ENCODE results near the gene ENAM. TPM values are rescaled to one million over a fixed set of nuclear protein-coding genes. Genes with fewer than 3 reads are reported as not detected.
"Not testable (repeated sequence)": the region's sequence is repeated elsewhere in the genome, so short reads cannot be mapped to it uniquely, and the experiment has no call there.

Gene ENAM
- total RNA-seq, 6 experiments from 2014 or later = 0.07 to 0.86 (median 0.62) TPM

- no peak overlapping the region for H3K27ac ChIP-seq
- H3K4me1 ChIP-seq = no peaks in the 10 kb centered on the region
- intact Hi-C loops (cut with DNase I) = no loop called here
- WGBS (ENCODE audit: insufficient coverage, low coverage, low lambda C conversion rate, missing lambda C conversion rate) = 70% methylated on average over 5 of the region's 5 CpGs
- TF ChIP-seq POLR2A (IDR thresholded peaks at IDR 0.05) = no peak
- TF ChIP-seq, protein P1, sequence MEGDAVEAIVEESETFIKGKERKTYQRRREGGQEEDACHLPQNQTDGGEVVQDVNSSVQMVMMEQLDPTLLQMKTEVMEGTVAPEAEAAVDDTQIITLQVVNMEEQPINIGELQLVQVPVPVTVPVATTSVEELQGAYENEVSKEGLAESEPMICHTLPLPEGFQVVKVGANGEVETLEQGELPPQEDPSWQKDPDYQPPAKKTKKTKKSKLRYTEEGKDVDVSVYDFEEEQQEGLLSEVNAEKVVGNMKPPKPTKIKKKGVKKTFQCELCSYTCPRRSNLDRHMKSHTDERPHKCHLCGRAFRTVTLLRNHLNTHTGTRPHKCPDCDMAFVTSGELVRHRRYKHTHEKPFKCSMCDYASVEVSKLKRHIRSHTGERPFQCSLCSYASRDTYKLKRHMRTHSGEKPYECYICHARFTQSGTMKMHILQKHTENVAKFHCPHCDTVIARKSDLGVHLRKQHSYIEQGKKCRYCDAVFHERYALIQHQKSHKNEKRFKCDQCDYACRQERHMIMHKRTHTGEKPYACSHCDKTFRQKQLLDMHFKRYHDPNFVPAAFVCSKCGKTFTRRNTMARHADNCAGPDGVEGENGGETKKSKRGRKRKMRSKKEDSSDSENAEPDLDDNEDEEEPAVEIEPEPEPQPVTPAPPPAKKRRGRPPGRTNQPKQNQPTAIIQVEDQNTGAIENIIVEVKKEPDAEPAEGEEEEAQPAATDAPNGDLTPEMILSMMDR (IDR thresholded peaks at IDR 0.05) = no peak
- no peaks in the 10 kb centered on the region for H3K27me3 ChIP-seq
- no peak for DNase-seq
- no peak for ATAC-seq
- H3K4me3 ChIP-seq = no peak overlapping the region
- no peaks in the 10 kb centered on the region for H3K36me3 ChIP-seq
- no peaks in the 10 kb centered on the region for H3K9me3 ChIP-seq
These were observed 28.8 kb downstream of the ENAM start for GRCh38 chr4:70657326-70657725.

- Histone ChIP-seq H3K27me3 (no peaks in the 10 kb centered on the region), H3K36me3 (no peaks in the 10 kb centered on the region), H3K27ac (no peak overlapping the region), H3K4me1 (no peaks in the 10 kb centered on the region), H3K4me3 (no peak overlapping the region), H3K9me3 (no peaks in the 10 kb centered on the region)
- intact Hi-C loops (cut with DNase I) = no loop called here
- DNase-seq (no peak), ATAC-seq (no peak)
- TF ChIP-seq, protein P1 (IDR thresholded peaks at IDR 0.05) = no peak
- TF ChIP-seq POLR2A (IDR thresholded peaks at IDR 0.05) = no peak
- 52% methylated on average over 3 of the region's 3 CpGs for WGBS (ENCODE audit: insufficient coverage, low coverage, low lambda C conversion rate, missing lambda C conversion rate)
These were observed 29.9 kb downstream of the ENAM start for GRCh38 chr4:70658418-70658817.

DNA sequence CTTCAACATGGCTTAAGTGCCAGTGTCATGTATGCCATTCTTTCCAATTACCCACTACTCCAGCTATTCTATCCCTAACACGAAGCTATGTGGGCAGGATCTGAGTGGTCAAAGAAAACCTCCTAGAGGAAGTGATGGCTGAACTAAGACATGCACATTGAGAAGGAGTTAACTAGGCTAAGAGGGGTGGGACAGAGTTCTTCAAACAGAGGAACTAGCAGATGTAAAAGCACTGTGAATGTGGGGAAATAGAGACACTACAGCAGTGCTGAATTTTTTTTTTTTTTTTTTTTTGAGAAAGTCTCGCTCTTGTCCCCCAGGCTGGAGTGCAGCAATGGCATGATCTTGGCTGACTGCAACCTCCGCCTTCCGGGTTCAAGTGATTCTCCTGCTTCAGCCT, 31.6 kb downstream of the ENAM start:
- no peaks in the 10 kb centered on the region for H3K4me1 ChIP-seq
- TF ChIP-seq POLR2A (IDR thresholded peaks at IDR 0.05) = no peak
- TF ChIP-seq, protein P1 (IDR thresholded peaks at IDR 0.05) = no peak
- H3K27ac ChIP-seq = no peak overlapping the region
- 68% methylated on average over 2 of the region's 4 CpGs for WGBS (ENCODE audit: insufficient coverage, low coverage, low lambda C conversion rate, missing lambda C conversion rate)
- no peaks in the 10 kb centered on the region for H3K27me3 ChIP-seq
- no peak for ATAC-seq
- no peaks in the 10 kb centered on the region for H3K36me3 ChIP-seq
- H3K4me3 ChIP-seq = no peak overlapping the region
- DNase-seq = no peak
- no peaks in the 10 kb centered on the region for H3K9me3 ChIP-seq
- intact Hi-C loops (cut with DNase I) = no loop called here

DNA sequence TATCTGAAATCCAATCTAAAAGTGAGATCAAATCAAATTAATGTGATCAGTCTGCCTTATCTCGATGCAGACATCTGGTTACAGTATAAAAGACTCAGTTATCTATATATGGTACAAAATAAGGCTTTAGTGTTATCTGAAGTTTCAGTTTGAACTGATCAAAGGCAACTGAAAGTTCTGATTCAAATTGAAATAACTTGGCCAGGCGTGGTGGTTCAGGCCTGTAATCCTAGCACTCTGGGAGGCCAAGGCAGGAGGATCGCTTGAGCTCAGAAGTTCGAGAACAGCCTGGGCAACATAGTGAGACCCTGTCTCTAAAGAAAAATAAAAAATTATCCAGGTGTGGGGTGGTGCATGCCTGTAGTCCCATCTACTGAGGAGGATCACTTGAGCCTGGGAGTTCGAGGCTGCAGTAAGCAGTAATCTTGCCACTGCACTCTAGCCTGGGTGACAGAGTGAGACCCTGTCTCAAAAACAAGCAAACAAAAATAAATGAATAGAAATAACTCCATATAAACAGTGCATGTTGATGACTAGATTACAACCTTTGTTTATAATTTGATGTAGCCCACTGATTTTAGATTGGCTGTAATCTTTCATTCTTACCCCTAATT, 32.9 kb downstream of the ENAM start:
- ATAC-seq; H3K36me3 ChIP-seq; H3K9me3 ChIP-seq; H3K27me3 ChIP-seq; H3K4me1 ChIP-seq; DNase-seq; H3K4me3 ChIP-seq; intact Hi-C loops (cut with DNase I); H3K27ac ChIP-seq: not testable (repeated sequence)
- 55% methylated on average over 5 of the region's 5 CpGs for WGBS (ENCODE audit: insufficient coverage, low coverage, low lambda C conversion rate, missing lambda C conversion rate)

DNA sequence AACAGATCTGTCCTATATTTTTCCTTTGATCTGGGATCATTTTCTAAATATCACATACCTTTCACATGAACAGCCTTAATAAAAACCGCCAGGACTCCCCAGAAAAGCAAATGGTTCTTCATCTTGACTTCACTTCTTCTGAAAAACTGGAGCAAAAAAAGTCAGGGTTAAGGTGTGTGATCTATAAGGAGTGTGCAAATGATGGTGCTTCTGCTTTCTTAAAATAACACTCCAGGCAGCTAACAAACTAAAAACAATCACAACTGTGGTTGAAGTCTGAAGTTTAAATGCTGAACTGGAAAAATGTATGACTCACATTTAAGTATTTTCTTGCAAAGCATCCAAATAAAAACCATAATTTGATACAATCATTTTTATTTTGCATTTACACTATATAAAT, 37.8 kb downstream of the ENAM start, which contains the start of gene JCHAIN:
JCHAIN (minus strand) TSS at position 140 of the 400 bp plus-strand sequence; CDS start at position 122, 18 bp downstream.
- H3K9me3 ChIP-seq = no peaks in the 10 kb centered on the region
- DNase-seq (no peak), ATAC-seq (no peak)
- H3K27ac ChIP-seq = no peak within 1 kb of the TSS
- H3K4me1 ChIP-seq = no peaks in the 10 kb centered on the region
- no peaks in the 10 kb centered on the region for H3K27me3 ChIP-seq
- WGBS (ENCODE audit: insufficient coverage, low coverage, low lambda C conversion rate, missing lambda C conversion rate) = 54% methylated on average over 1 of the region's 1 CpG
- intact Hi-C loops (cut with DNase I) = no loop called here
- H3K4me3 ChIP-seq = no peak within 1 kb of the TSS
- H3K36me3 ChIP-seq = no peaks in the 10 kb centered on the region
- TF ChIP-seq POLR2A (IDR thresholded peaks at IDR 0.05) = no peak
- TF ChIP-seq, protein P1 (IDR thresholded peaks at IDR 0.05) = no peak

All from right lobe of liver (tissue), 6 donors.